ENCODE data around the gene CXorf51A.
"Not testable (repeated sequence)": the region's sequence is repeated elsewhere in the genome, so short reads cannot be mapped to it uniquely, and the experiment has no call there.

CXorf51A gene

GRCh38 chrX:146814644-146815043, at the start of gene CXorf51A:
Gene CXorf51A (minus strand): TSS chrX:146814744. CDS start chrX:146814723, 21 bp downstream.
- not testable (repeated sequence) for DNase-seq

- DNase-seq: no peak
Measured at GRCh38 chrX:146863566-146863965, 49.0 kb upstream of the CXorf51A start.

GRCh38 chrX:146854281-146854680, 39.7 kb upstream of the CXorf51A start:
- DNase-seq: no peak

DNA sequence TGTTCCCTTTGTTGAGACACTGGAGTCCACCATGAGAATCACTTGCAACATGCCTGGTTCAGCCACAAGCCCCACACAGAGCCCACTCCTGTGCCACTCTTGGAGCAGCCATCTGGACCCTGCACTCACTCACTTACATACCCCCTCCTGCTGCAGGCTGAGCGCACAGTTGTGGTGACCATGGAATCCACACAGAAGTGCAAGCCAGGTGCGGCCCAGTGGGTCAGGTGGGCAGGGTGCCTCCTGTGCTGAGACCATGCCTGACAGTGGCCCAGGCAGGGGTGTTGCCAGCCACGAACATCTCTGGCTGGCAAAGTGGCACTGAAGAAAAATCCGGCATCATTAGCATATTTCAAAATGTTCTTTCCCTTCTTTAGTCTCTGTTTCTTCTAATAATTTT, 17.4 kb upstream of the CXorf51A start:
- no peak for DNase-seq

- DNase-seq: not testable (repeated sequence)
Measured at GRCh38 chrX:146809471-146809870, 5.1 kb downstream of the CXorf51A start, which contains the start of gene CXorf51B. Gene CXorf51B (plus strand): TSS chrX:146809771. CDS start chrX:146809792, 21 bp downstream.
